ENCODE measurements around the gene SPI1.
"Not testable (repeated sequence)": the region's sequence is repeated elsewhere in the genome, so short reads cannot be mapped to it uniquely, and the experiment has no call there.

The SPI1 gene

DNA sequence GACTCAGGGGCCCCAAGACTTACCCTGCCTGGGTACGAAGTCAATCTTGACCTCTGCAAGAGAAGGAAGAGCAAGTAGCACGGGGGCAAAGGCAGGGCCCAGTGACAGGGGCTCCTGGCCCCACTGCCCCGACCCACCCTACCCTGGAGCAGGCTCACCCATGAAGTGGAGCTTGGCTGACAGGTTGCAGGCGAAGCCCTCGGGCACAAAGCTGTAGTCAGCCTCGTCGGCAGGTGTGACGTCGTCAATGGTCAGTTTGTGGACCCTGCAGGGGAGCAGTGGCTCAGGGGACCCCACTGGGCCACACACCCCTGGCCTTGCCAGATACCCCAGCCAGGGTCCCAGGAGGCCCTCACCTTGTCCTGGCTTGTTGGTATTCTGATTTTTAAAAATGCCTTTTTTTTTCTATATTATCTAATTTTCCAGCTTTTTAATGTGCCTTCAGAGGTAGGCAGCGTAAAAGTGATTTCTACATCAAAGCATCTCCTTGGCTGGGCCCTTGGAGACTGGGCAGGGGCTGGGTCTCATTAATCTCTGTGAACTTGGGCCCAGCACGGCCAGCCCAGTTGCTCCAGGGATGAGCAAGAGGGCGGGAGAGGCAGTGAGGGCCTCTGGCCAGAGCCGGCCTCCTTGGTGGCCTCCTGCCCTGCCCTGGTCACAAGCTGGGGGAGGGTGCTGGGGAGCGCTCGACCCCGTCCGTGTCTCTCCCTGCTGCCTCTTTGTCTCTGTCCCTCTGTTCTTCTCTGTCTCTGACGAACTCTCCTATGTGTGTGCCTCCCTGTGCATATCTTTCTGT is 37.2 kb downstream of the SPI1 start:
- no peak for DNase-seq (ENCODE audit: low read depth in 2 of 2)

- no peak for DNase-seq (ENCODE audit: low read depth in 2 of 2)
Measured at GRCh38 chr11:47340010-47340409, 38.3 kb downstream of the SPI1 start.

- no peak for DNase-seq (ENCODE audit: low read depth in 2 of 2)
Measured at GRCh38 chr11:47338396-47339241, 39.7 kb downstream of the SPI1 start.

DNA sequence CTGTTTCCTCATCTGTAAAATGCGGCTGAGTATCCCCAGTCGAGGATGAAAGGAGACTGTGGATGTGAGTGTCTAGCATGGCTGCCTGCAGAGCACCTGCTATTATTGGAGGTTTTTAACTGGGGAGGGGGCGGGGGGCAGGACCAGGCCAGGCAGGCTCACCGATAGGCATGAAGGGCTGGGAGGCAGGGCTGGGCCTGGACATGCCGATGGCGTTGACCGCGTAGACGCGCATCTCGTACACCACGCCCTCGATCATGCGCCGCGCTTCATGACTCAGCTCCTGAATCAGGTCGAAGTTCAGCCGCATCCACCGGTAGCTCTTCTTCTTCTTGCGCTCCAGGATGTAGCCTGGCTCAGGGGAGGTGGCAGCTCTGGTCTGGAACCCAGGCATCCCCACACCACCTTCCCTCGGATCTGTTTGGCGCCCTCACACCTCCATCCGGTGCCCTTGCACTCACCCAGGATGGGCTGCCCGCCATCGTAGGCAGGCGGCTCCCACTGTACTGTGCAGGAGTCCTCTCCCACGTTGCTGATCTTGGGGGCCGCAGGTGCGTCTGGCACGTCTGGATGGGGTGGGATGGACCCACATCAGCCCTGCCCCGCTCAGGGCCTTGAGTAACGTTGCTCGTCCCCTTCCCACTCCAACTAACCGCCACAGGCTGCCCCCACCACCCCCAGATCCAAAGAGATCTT is 41.0 kb downstream of the SPI1 start:
- no peak for DNase-seq (ENCODE audit: low read depth in 2 of 2)

DNA sequence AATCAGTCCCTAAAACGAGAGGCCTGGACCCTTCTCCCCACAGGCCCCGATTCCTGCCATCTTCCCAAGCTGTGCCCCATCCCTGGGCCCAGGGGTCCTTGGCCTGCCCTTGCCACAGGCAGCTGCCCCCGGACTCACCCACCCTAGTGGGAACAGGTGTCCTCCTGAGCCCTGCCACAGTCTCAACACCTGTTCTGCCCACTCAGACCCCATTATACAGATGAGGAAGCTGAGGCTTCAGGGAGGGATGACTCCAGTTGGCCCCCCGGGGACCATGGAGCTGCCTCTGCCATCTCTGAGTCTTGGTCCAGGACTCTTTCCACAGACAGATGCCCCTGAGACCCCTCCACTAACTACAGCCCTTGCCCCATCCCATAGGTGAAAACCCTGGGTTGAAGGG is 41.8 kb downstream of the SPI1 start:
- DNase-seq (ENCODE audit: low read depth in 2 of 2): no peak

DNA sequence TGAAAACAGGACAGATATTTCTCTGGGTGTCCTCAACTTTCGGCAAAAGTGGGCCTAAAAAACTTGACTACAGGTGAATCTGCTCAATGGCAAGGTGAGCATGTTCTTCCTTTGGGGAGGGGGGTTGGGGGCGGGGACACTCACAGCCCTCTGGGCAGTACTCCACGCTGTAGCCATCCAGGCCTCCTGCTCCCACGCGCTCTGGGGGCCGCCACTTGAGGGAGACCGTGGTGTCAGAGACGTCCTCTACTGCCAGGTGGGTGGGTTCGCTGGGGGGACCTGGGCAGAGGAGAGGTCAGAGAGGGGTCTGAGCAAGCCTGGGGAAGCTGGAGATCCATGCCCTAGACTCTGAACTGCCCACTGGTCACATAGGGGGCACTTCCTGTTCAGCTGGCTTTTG is 42.6 kb downstream of the SPI1 start:
- no peak for DNase-seq (ENCODE audit: low read depth in 2 of 2)

DNA sequence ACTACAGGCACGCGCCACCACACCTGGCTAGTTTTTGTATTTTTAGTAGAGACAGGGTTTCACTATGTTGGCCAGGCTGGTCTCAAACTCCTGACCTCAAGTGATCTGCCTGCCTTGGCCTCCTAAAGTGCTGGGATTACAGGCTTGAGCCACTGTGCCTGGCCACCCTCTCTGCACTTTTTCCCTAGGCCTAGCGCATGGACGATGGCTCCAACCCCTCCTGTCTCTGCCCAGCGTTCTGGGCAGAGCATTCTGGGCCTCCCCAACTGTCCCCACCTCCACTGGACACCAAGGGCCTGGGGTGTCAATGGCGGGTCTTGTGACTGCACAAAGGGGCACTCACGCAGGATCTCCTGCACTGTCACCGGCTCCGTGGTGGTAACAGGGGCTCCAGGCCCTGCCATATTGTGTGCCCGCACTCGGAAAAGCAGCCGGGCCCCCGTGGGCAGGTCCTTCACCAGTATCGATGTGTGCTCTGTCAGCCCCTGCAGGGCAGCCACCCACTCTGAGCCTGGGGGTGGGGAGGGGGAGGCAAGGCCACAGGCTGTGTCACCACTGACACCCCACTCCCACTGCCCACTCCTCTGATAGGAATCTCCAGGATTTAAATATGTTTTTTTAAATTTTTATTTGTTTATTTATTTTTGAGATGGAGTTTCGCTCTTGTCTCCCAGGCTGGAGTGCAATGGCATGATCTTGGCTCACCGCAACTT is 43.5 kb downstream of the SPI1 start:
- DNase-seq (ENCODE audit: low read depth in 2 of 2): not testable (repeated sequence)

- no peak for DNase-seq (ENCODE audit: low read depth in 2 of 2)
Measured at GRCh38 chr11:47333886-47334443, 44.4 kb downstream of the SPI1 start.

GRCh38 chr11:47333526-47333845 is 44.9 kb downstream of the SPI1 start:
- no peak for DNase-seq (ENCODE audit: low read depth in 2 of 2)

DNA sequence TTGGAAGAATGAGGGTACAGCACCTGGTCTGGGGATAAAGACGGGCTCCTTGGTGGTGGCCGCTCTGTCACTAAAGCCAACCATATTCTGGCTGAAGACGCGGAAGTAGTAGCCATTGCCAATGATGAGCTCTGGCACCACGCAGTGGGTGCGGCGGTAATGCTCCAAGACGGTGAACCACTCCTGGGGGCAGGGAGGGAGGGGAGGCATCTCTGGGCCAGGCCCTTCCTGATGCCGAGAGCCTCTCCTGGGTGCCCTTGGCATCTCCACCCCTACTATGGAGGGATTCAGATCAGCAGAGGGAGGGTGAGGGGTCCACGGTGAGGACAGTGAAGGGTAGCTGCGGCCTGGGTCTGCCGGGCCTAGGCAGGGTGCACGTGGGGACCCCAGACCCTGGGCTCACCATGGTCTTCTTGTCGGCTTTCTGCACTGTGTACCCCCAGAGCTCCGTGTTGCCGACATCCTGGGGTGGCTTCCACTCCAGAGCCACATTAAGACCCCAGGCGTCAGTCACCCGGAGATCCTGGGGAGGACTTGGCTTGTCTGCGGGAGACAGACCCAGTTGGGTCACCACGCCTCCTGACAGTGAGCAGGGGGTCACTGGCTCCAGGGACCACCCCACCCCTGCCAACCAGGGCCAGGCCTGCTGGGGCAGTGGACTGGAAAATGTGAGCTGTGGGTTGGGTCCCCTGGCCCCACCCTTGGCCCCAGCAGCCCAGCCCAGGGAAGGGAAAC is 45.4 kb downstream of the SPI1 start:
- DNase-seq (ENCODE audit: low read depth in 2 of 2): no peak

DNA sequence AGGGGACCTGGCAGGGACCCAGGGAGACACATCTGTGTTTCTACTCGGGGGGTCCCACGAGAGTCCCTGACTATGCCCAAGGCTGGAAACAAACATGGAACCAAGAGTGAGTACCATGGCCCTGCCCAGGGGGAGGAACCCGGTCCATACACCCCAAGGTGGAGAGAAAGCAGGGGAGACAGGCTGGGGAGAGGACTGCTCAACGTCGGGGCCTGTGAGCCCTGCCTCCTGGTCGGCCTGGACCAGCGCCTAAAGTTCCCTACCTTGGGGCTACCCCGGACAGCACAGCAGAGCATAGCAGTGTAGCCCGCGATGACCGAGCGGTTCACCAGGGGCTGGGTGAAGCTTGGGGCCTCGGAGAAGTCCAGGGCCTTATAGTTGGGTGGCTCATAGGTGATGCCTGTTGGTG is 46.0 kb downstream of the SPI1 start:
- no peak for DNase-seq (ENCODE audit: low read depth in 2 of 2)

DNA sequence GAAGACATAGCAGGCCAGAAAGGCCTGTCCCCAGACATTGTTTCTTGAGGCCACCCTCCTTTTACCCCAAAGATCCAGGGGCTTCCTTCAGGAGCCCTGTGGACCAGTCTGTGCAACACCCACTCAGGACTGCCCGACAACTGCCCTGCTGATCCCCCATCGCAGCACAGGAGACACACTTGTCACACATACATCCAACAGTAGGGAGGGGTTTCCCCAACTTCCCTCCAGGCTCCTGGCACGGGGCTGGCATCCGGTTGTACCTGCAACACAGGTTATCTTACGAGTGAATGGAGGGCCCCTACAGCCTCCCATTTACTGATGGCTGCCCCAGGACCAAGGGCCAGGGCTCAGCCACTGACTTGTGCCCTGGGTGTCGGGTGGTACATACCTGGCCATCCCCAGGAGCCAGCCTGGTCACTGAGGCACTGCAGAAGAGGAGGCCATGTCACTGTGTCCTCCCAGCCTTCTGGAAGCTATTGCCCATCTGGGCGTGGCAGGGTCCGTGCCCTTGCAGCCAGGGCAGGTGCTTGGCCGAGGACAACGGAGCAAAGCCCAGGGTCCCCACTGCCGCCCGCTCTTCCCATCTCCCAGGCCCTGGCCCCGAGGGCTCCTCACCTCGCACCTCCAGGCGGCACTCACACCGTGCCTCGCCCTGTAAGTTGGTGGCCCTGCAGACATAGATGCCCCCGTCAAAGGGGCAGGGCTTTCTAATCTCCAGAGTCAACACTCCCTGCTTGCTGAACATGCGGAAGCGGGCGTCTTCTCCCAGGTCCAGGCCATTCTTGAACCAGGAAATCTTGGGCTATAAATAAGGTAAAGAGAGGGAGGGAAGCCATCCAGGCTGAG is 46.7 kb downstream of the SPI1 start:
- DNase-seq (ENCODE audit: low read depth in 2 of 2): no peak

DNA sequence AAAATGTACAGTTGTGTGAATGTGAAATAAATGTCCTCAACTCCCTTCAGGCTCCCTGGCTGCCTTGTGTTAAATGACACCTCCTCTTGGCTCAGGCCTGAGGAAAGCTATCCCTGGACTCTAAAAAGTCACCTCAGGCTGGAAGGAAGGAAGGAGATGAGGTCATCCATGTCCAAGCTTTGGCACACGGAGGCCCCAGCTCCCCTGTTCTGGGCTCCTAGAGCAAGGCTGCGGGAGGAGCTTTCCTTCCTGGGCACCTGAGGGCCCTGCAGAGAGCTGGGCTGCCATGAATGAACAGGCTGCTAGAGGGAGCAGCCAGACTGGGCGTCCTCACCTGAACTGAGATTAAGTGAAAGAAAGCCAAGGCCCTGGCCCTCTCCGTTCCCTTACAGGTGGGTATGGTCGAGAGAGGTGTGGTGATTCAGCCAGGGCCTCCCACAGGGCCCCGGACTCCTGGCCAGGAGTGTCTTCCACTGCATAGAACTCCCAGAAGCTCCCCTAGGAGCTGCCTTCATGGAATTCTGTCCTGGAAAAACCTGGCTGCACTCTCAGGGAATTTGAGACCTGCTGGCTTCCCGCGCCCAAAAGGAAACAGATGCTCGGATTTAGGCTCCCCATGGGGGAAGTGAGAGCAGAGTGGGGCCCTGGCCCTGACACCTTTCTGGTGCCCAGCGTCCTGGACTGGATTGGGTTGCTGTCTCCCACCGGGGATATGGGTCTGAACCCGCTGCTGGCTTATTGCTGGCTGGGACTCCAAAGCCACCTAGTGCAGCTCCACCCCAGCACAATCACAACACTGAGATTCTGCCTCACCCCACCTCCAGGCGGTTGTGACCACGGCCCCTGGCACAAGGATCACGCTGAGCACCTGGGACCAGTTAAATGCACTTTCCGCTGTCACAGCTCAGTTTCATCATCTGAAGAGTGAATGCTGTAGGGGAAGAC is 48.1 kb downstream of the SPI1 start:
- no peak for DNase-seq (ENCODE audit: low read depth in 2 of 2)

GRCh38 chr11:47329431-47329986 is 48.8 kb downstream of the SPI1 start:
- no peak for DNase-seq (ENCODE audit: low read depth in 2 of 2)

GRCh38 chr11:47328449-47329390 is 49.6 kb downstream of the SPI1 start:
- DNase-seq (ENCODE audit: low read depth in 2 of 2): no peak

- DNase-seq (ENCODE audit: low read depth in 2 of 2): no peak
Measured at GRCh38 chr11:47327949-47328348, 50.4 kb downstream of the SPI1 start.

DNA sequence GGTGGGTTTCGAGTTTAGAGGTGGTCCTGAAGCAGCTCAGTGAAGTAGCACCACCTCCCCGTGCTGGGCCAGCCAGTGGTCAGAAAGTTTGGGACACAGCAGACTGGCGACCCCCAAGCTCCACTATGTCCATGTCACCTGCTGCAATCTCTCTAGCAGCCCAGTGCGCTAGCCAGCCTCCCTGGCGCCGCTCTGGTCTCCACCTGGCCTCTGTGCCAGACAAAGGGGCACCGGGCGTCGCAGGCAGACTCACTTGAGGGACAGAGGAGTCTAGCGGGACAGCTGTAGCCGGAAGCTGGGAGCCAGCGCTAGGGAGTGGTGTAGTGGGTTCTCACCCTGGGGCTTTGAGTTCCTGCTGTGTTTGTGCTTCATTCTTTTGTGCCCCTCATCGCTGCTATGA is 51.3 kb downstream of the SPI1 start:
- no peak for DNase-seq (ENCODE audit: low read depth in 2 of 2)

Data from fibroblast of skin of left quadriceps (primary cell).